HG03575 (cell line): ENCODE measurements around the gene ABHD18.
"Not testable (repeated sequence)": the region's sequence is repeated elsewhere in the genome, so short reads cannot be mapped to it uniquely, and the experiment has no call there.

Experiments used
- ATAC-seq: cut with Tn5 transposase; IDR thresholded peaks from one replicate; pipeline ENCODE4 v1.9.1; 2021; ENCODE audit not compliant: unreplicated experiment, insufficient number of reproducible peaks, low FRiP score; ENCODE audit errors: extremely low read depth

The ABHD18 gene

DNA sequence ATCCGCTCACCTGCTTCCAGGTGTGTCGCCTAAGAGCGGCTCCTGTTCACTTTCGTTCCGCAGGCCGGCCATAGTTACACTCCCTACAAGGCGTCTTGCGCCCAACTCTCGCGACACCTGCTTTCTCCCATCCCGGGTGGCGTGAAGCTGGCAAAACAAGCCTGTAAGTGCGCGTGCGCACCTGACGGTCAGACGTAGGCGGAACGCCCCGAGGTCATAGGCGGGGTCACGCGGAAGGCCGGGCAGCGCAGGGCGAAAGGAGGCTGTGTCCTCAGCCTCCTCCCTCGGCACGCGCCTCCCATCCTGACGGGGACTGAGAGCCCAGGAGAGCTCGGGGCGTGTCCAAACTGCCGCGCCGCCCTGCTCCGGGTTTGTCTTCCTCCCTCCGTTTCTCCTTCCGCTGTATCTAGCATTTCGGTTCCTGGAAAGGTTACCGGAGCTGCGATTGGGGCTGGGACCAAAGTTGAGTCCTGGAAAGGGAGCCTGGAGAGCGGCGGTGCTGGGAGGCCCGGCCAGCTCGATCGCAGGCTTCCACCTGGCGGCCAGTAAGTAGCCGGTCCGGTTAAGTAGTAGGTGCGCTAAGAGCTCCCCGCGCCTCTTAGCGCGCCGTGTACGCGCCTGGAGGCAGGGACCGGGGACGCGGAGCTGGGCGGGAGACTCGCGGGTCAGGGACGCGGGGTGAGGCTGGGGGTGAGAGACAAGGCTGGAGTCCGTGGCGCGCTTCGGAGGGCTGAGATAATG, at the start of gene ABHD18, which contains the start of gene MFSD8:
Gene ABHD18 (plus strand): TSS at position 345 of the 741 bp plus-strand sequence. CDS start 17,550 bp downstream, outside the sequence.
Gene MFSD8 (minus strand): TSS at position 112 of the 741 bp plus-strand sequence. CDS start 40 bp downstream, at position 72.
- ATAC-seq = peak; percentile 83

DNA sequence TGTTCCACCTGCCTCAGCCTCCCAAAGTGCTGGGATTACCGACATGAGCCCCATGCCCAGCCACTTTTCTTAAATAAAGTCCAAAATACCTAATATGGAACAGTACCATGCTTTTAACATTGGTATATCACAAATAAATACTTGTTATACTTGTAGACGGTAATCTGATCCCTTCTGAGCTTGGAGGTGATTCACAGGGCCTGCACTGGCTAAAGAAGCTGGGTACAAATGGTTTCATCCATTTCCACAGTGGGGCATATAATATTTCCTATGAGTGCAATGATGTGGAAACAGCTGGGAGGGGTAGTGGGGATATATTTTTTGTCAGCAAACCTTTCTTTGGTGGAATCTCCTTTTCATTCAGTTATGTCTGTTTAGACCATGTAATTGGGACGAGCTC, 48.7 kb upstream of the ABHD18 start:
- ATAC-seq = no peak

DNA sequence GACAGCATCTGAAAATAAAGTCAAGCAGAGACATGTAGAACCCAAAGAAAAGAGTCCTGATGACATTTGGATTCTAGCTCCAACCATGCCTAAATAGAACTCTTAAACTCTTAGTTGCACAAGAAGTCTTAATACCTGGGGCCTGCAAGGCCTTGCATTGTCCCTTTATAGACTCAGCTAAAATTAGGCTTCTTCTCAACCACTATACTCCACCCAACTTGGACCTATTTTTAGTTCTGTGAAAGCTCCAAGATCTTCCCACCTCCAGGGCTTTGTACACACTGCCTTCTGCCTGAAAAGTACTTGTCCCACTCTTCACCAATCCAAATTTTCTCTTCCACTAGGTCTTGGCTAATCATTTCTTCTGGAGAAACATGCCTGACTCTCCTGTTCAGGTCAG, 48.1 kb upstream of the ABHD18 start:
- ATAC-seq = no peak

DNA sequence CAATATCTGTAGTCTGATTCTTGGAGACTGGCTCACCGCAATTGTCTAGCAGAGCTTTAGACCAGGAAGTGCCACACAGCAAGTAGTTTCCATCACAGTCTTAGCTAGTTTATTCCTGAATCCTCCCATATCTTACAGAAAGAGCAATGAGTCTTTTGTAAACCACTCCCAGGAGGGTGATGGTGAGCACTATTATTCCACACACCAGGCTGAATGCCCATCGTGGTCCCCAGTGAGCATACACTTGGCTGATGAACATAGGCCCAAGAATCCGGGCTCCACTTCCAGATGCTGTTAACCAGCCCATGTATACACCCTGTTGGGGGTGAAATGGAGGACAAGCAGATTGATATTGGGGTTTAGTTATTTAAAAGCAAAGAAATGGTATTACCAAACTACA, 44.7 kb upstream of the ABHD18 start:
- no peak for ATAC-seq

DNA sequence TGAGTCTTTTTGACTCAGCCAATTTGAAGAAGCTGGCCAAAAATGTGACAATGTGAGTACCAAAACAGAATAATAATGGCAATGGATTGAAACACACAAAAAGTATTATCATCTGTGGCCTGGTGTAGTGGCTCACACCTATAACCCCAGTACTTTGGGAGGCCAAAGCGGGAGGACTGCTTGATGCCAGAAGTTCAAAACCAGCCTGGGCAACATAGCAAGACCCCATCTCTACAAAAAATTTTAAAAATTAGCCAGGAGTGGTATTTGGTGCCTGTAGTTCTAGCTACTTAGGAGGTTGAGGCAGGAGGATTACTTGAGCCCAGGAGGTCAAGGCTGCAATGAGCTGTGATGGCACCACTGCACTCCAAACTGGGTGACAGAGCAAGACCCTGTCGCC, 43.0 kb upstream of the ABHD18 start:
- ATAC-seq = no peak

DNA sequence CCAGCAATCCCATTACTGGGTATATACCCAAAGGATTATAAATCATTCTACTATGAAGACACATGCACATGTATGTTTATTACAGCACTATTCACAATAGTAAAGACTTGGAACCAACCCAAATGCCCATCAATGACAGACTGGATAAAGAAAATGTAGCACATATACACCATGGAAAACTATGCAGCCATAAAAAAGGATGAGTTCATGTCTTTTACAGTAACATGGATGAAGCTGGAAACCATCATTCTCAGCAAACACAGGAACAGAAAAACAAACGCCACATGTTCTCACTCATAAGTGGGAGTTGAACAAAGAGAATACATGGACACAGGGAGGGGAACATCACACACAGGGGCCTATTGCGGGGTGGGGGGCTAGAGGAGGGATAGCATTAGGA, 39.5 kb upstream of the ABHD18 start:
- not testable (repeated sequence) for ATAC-seq

DNA sequence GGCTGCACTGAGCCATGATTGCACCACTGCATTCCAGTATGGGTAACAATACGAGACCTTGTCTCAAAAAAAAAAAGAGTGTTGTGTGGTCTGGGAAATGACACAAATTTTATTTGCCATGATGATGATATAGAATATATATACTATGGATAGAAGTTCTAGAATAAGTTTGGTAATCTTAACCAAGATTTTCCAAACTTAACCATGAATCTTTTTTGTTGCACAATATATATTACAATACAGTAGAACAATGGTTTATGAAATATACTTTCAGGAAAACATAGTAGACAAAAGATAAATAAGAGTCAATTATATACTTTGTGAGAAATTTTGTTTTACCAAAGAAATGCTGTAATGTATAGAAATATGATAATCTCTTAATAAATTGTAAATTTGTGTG, 35.0 kb upstream of the ABHD18 start:
- no peak for ATAC-seq

DNA sequence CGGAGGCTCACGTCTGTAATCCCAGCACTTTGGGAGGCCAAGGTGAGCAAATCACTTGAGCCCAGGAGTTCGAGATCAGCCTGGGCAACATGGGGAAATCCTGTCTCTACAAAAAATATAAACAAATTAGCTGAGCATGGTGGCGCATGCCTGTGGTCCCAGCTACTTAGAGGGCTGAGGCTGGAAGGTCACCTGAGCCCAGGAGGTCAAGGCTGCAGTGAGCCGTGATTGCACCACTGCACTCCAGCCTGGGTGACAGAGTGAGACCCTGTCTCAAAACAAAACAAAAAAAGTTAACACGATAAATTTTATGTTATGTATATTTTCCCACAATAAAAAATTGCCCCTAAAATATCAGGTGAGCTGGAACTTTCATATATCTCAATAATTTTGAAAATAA, 33.4 kb upstream of the ABHD18 start:
- not testable (repeated sequence) for ATAC-seq

DNA sequence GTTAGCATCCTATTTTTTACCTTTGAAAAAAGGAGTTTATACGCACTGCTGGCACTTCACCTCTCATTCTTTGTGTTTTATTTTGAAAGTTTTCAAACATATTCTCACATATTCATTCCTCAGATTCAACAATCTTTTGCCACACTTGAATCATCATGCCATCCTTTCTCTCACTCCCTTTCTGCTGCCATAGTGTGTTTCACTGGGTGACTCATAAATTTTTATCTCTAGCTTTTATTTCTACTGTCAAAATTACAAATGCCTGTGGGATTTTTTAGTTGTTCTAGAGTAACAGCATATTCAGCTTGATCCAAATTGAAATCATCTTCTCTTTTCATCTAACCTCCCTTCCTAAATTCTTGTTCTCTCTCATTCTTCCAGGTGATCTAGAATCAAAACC, 28.2 kb upstream of the ABHD18 start:
- ATAC-seq = no peak

DNA sequence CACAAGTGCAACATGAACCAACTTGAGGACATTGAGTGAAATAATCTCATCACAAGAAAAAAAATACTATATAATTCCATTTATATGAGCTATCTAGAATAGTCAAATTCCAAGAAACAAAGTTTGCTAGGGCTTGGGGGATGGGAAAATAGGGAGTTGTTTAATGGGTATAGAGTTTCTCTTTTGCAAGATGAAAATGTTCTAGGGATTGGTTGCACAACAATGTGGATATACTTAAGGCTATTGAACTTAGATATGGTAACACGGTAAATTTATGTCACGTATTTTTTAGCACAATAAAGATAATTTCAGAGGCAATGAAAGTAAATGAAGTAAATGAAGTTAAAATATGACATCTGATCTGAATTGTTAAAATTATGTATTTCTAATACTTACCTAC, 8.1 kb upstream of the ABHD18 start:
- no peak for ATAC-seq

DNA sequence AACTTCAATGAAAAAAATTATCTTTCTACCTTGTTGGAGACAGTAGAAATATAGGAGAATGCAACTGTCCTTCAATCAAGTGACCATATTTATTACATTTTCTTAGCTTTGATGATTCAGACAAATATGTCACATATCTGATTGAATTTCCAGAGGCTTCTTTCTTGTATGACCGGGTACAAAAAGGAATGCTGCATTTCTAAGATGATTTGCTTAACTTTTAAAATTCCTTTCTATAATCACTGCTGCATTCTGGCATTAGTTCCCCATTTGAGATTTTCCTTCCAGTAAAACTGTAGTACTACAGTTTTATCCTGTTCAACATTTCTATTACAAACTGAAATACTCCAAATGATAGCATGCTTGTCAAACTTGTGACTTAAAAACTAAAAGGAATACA, 5.4 kb upstream of the ABHD18 start:
- ATAC-seq = no peak

DNA sequence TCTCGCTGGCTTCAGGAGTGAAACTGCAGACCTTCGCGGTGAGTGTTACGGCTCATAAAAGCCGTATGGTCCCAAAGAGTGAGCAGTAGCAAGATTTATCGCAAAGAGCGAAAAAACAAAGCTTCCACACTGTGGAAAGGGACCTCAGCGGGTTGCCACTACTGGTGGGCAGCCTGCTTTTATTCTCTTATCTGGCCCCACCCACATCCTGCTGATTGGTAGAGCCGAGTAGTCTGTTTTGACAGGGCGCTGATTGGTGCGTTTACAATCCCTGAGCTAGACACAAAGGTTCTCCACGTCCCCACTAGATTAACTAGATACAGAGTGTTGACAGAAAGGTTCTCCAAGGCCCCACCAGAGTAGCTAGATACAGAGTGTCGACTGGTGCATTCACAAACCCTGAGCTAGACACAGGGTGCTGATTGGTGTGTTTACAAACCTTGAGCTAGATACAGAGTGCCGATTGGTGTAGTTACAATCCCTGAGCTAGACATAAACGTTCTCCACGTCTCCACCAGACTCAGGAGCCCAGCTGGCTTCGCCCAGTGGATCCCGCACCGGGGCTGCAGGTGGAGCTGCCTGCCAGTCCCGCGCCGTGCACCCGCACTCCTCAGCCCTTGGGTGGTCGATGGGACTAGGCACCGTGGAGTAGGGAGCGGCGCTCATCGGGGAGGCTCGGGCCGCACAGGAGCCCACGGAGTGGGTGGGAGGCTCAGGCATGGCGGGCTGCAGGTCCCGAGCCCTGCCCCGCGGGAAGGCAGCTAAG, 1.4 kb upstream of the ABHD18 start:
- not testable (repeated sequence) for ATAC-seq

DNA sequence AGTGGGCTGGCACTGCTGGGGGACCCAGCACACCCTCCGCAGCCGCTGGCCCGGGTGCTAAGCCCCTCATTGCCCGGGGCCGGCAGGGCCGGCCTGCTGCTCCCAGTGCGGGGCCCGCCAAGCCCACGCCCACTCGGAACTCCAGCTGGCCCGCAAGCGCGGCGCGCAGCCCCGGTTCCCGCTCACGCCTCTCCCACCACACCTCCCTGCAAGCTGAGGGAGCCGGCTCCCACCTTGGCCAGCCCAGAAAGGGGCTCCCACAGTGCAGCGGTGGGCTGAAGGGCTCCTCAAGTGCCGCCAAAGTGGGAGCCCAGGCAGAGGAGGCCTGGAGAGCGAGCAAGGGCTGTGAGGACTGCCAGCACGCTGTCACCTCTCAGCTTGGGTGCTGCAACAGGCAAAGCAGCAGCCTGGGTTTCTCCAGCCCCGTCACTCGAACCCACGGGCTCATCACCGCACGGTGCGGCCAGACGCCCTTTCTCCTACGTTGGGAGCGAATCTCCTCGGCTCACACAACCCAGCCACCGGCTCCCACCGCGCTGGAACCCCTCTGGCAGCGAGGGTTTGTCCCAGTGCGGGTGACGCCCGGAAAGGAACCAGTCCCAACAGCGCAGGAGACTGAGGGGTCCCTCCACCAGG, 662 bp upstream of the ABHD18 start:
- ATAC-seq = peak; percentile 9

DNA sequence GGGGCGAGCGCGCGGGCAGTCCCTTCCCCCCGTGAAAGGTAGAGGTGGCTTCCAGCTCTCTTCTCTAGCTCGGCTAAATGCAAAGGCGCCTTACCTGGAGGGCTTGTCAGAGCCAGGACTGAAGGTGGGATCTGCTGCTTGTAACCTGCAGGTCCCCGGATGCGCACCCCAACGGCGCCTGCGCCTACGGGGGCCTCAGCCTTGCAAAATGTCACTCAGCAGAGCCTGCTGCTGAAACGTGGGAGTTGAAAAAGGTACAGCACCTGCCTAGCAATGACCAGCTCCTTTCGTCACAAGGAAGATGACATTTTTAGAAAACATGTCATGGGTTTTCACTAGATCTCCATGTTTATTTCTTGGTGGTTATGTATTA, 583 bp downstream of the ABHD18 start:
- peak; percentile 12 for ATAC-seq

DNA sequence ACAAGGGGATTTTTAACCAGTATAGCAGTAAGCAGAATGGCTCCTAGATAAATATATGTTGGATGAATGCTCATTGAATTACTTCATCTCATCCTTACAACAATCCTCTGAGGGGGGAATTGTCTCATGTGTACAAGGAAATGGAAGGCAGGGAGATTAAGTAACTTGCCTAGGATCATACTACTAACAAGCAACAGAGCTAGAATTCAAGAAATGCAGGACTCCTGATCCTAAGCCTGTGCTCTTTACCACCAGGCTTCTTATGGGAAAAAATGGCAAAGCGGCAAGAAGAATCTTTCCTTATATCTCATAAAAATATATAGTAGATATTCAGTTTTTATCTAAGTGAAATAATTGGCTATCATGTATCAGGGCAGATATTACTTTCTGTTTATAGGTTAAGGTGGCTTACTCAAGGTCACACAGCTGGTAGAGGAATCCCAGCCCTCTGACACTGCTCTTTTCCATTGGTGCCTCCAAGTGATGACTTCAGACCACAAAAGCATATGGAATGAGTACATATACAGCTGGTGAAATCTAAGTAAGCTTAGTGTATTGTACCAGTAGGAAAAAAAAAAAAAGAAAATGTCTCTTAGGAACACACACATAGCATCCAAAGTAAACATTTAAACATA, 2.1 kb downstream of the ABHD18 start:
- no peak for ATAC-seq

DNA sequence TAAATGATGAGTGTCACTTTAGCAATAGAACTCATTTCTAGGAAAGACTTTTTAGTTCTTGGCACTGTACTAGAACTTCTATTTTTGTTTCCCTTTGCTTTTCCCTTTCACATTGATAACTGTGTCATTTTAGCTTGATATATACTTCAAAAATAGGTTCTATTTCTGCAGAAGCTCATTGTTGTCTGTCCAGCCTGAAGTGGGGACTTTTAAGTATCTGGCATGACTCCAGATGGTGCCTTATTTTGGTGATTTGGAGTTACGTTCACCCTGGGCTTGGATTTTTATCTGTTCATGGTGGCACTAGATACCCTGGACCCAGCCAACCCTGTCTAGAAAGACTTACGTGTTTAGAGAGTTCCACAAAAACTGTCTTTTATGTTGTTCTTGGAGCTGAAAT, 3.4 kb downstream of the ABHD18 start:
- no peak for ATAC-seq

DNA sequence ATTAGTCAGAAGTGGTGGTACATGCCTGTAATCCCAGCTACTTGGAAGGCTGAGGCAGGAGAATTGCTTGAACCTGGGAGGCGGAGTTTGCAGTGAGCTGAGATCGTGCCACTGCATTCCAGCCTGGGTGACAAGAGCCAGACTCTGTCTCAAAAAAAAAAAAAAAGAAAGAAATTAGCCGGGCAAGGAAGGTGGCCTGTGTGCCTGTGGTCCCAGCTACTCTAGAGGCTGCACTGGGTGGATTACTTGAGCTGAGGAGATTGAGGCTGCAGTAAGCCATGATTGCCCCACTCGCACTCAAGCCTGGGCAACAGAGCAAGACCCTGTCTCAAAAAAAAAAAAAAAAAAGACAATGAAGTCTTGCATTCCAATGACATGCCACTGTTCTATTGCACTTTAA, 5.7 kb downstream of the ABHD18 start:
- not testable (repeated sequence) for ATAC-seq

DNA sequence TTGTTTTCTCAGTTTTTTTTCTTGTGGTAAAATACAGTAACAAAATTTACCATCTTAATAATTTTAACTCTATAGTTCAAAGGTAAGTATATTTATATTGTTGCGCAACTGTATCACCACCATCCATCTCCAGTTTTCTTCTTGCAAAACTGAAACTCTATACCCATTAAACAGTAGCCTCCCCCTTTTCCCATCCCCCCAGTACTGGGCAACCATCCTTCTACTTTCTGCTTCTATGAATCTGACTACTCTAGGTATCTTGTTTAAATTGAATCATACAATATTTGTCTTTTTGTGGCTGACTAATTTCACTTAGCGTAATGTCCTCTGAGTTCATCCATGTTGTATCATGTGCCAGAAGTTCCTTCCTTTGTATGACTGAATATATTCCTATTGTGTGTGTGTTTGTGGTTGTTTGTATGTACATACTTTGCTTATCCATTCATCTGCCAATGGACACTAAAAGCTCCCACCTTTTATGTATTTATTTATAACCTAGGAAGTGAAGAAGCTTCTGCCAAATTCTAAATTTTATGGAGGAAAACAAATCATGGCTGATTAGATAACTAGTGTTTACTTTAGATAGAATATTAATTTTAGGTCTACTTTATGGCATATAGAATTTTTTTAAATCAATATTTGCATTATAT, 10.0 kb downstream of the ABHD18 start:
- no peak for ATAC-seq

DNA sequence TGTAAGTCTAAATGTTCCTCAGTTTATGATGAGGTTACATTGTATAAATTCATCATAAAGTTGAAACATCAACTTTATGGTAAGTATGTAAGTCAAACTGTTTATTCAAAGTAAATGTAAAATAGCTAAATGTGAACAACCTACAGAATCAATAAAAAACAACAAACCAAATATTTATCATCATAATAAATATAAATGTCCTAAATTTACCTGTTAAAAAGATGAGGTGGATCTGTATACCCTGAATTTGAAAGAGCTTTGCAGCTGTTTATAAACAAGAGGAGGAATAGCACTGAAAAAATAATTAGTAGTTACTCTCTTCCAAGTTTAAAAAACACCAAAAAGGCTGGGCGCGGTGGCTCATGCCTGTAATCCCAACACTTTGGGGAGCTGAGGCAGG, 13.7 kb downstream of the ABHD18 start:
- ATAC-seq = no peak
